ENCODE data around the gene PPIL1. TPM values are rescaled to one million over a fixed set of nuclear protein-coding genes. Genes with fewer than 3 reads are reported as not detected.
A peak's percentile ranks its signal among the peaks of the same experiment; 100 is the strongest.

Gene PPIL1
- total and polyA plus RNA-seq, 2 of the 8 experiments (the other 6 are each of a cell fraction or from before 2014, with no cell fraction given): 83.7 to 86.5 TPM

GRCh38 chr6:36884610-36885009, 10.0 kb upstream of the PPIL1 start:
- Histone ChIP-seq H3K27ac (ENCODE audit: low read depth, low read length) (no peak overlapping the region), H4K8ac (ENCODE audit: extremely low read depth, insufficient read depth, low read length) (no peak overlapping the region), H2BK5ac (ENCODE audit: low read depth, low read length) (no peak overlapping the region), H3K4me3 (ENCODE audit: extremely low read depth in 1 of 4, insufficient read depth in 2 of 4, low read depth in 3 of 4, low read length in 4 of 4) (no peak overlapping the region), H3K36me3 (ENCODE audit: control insufficient read depth in 2 of 4, insufficient read depth in 4 of 4, low read length in 3 of 4) (no peaks in the 10 kb centered on the region), H3K4ac (replicated peaks; ENCODE audit: insufficient read length, low read depth, low read length) (no peak overlapping the region), H2BK20ac (ENCODE audit: low read length) (no peak overlapping the region), H3K23me2 (ENCODE audit: low read depth, low read length) (no peaks in the 10 kb centered on the region; the same call in 1 of the 2 replicates), H3K79me2 (ENCODE audit: control insufficient read depth in 1 of 2, insufficient read depth in 2 of 2, low read length in 2 of 2) (no peaks in the 10 kb centered on the region), H3K14ac (ENCODE audit: insufficient read length) (no peak overlapping the region), H3K4me1 (replicated peaks in 1 of 4; ENCODE audit: control insufficient read depth in 3 of 4, insufficient read depth in 4 of 4, low read length in 3 of 4) (no peaks in the 10 kb centered on the region; a peak in 1 of 7 replicates), H3K4me2 (ENCODE audit: insufficient read depth in 1 of 2, low read depth in 2 of 2, low read length in 2 of 2) (no peak overlapping the region; a peak in 1 of 4 replicates), H4K20me1 (replicated peaks in 1 of 2; ENCODE audit: control insufficient read depth in 1 of 2, insufficient read depth in 2 of 2, low read length in 2 of 2) (no peaks in the 10 kb centered on the region), H2BK120ac (replicated peaks; ENCODE audit: low read depth, low read length) (no peak overlapping the region), H3K27me3 (replicated peaks in 1 of 4; ENCODE audit: control insufficient read depth in 3 of 4, extremely low read depth in 1 of 4, insufficient read depth in 3 of 4, low read length in 3 of 4) (no peaks in the 10 kb centered on the region), H3K23ac (ENCODE audit: insufficient read length) (no peak overlapping the region), H2BK15ac (ENCODE audit: low read length) (no peak overlapping the region), H3K79me1 (ENCODE audit: low read depth, low read length) (no peaks in the 10 kb centered on the region), H4K5ac (ENCODE audit: insufficient read length, low read depth, low read length) (no peak overlapping the region), H2AFZ (ENCODE audit: low read length) (peak overlapping the region; percentile 95; the same call in 1 of the 2 replicates), H4K91ac (replicated peaks; ENCODE audit: insufficient read length, low read length) (no peak overlapping the region), H3K9me3 (ENCODE audit: insufficient read depth in 2 of 2, low read depth in 1 of 2, low read length in 1 of 2) (peaks cover 4 to 5% of the 10 kb centered on the region in 2 experiments; a peak in 2 of 4 replicates), H2AK5ac (ENCODE audit: low read depth, low read length) (no peak overlapping the region), H3K18ac (ENCODE audit: extremely low read depth, low read length) (no peak overlapping the region), H3K56ac (replicated peaks; ENCODE audit: insufficient read length, low read depth, low read length) (no peak overlapping the region), H2BK12ac (ENCODE audit: low read depth, low read length) (no peak overlapping the region), H3K9ac (replicated peaks in 1 of 4; ENCODE audit: extremely low read depth in 1 of 4, low read depth in 3 of 4, low read length in 3 of 4) (no peak overlapping the region)
- ChIA-PET CTCF (ENCODE audit: partially characterized antibody) (interaction anchor here (0.6 to 4.9 kb wide), 19 partner anchors 11 to 414 kb away, joined by 3 to 51 read pairs (median 4); partner anchors contain the start of gene PPIL1), POLR2A (ENCODE audit: partially characterized antibody) (interaction anchor here (0.8 to 2.1 kb wide), 5 partner anchors 8 to 373 kb away, joined by 4 to 35 read pairs (median 5); partner anchors contain the start of genes PPIL1, TBC1D22B and TMEM217)
- FAIRE-seq (no peak), DNase-seq (ENCODE audit: low read depth in 1 of 2, low spot score in 2 of 2) (no peak)
- no peak for TF ChIP-seq POU5F1 (IDR thresholded peaks at IDR 0.05; ENCODE audit: low read depth, low read length)
- TF ChIP-seq SRF (IDR thresholded peaks at IDR 0.05; ENCODE audit: low read depth, low read length): no peak
- no peak for TF ChIP-seq TEAD4 (IDR thresholded peaks at IDR 0.05; ENCODE audit: low read depth, low read length)
- no peak for TF ChIP-seq SUZ12 (IDR thresholded peaks at IDR 0.05; ENCODE audit: low read length)
- no peak for TF ChIP-seq CTBP2 (IDR thresholded peaks at IDR 0.05; ENCODE audit: borderline replicate concordance, insufficient read depth, insufficient read length, low read length)
- 85% methylated on average over 3 of the region's 3 CpGs; no CpG with 5 or more reads in 1 of the 2 experiments for WGBS, 2 experiments (ENCODE audit: extremely low coverage in 1 of 2, insufficient coverage in 1 of 2, insufficient read length in 1 of 2, insufficient replicate concordance in 2 of 2, low coverage in 1 of 2, low lambda C conversion rate in 2 of 2, missing lambda C conversion rate in 1 of 2)
